ENCODE data around the gene RBM6.

DNA sequence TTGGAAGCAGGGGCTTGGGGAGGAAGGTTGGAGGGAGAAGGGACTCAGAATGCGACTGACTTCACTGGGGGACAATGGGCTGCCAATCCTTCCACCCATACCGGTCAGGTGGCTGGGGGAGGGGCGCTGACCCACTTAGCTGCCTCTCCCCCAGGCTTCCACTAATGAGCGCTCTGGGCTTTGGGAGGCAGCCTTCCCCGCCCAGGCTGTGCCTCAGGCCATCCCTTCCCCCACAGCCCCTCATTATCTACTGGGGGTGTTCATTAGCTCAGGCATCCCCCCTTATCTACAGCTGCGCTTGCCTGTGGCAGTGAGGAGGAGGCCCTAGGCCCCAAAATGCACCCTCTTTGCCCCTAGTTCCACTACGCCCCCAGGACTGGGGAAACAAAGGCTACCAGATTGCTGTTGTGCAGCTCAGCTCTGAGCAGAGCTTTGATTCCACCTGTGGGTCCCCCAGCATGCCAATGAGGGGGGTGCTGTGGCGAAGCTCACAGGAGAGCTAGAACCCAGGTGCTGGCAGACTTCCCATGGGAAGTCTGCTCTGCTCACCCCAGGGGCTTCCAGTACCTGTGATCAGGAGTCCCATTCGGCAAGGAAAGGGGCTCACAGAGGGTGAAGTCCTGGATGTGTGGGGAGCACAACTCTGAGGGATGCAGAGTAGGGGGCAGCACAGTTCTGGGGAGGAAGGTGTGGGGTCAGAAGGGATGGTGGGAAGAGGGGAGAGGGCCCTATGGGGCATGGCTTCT lies 185.8 kb downstream of the RBM6 start:
- TF ChIP-seq, protein P1, sequence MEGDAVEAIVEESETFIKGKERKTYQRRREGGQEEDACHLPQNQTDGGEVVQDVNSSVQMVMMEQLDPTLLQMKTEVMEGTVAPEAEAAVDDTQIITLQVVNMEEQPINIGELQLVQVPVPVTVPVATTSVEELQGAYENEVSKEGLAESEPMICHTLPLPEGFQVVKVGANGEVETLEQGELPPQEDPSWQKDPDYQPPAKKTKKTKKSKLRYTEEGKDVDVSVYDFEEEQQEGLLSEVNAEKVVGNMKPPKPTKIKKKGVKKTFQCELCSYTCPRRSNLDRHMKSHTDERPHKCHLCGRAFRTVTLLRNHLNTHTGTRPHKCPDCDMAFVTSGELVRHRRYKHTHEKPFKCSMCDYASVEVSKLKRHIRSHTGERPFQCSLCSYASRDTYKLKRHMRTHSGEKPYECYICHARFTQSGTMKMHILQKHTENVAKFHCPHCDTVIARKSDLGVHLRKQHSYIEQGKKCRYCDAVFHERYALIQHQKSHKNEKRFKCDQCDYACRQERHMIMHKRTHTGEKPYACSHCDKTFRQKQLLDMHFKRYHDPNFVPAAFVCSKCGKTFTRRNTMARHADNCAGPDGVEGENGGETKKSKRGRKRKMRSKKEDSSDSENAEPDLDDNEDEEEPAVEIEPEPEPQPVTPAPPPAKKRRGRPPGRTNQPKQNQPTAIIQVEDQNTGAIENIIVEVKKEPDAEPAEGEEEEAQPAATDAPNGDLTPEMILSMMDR (IDR thresholded peaks at IDR 0.05): no peak
- no peak for TF ChIP-seq POLR2A (IDR thresholded peaks at IDR 0.05)

All from body of pancreas (tissue), 4 donors.